GM12878 (cell line): ENCODE measurements around the gene SURF2. TPM values are rescaled to one million over a fixed set of nuclear protein-coding genes. Genes with fewer than 3 reads are reported as not detected.

Experiments used
- ATAC-seq: fragments of 200-7000 bp; cut with Tn5 transposase; 3 replicates; pipeline ENCODE4 v1.9.1; 2020; ENCODE audit warnings: mild to moderate bottlenecking, moderate library complexity
- BruUV-seq: library from RNA; stranded (reverse); fragments of 400-500 nt; replicated peaks from 2 replicates; lab custom pipeline; 2021; lab: Mats Ljungman, UMichigan
- CTCF ChIA-PET: fragments of 300-600 bp; sonication (Branson Sonifier 250); formaldehyde crosslinking; extraction: SDS; loops from one replicate; lab custom pipeline; 2021; ENCODE audit warnings: inconsistent platforms; lab: Yijun Ruan, JAX
- POLR2A ChIA-PET: fragments of 350-600 bp; formaldehyde crosslinking; extraction: SDS; loops from one replicate; lab custom pipeline; 2021; ENCODE audit warnings: inconsistent platforms; lab: Charles Lee
- RAD21 ChIA-PET: fragments of 300-600 bp; sonication (Branson Sonifier 250); formaldehyde crosslinking; loops from one replicate; lab custom pipeline; 2023; ENCODE audit warnings: antibody characterized with exemption; ENCODE audit not compliant: unreplicated experiment; lab: Charles Lee
- SMC1A ChIA-PET: fragments of 300-600 bp; sonication (Branson Sonifier 250); formaldehyde crosslinking; loops from one replicate; lab custom pipeline; 2023; ENCODE audit not compliant: unreplicated experiment, uncharacterized antibody; lab: Charles Lee
- DNase-seq: peaks from one replicate; pipeline ENCODE4 v3.0.0-alpha.2; 2011; ENCODE audit warnings: low read depth, low spot score
- FAIRE-seq: peaks from 3 replicates; lab custom pipeline; 2011; peaks lifted over from hg19 to GRCh38; lab: Jason Lieb, UNC
- H2AFZ ChIP-seq: 2 replicates; pipeline ENCODE4 v1.6.0; 2011; ENCODE audit warnings: low read depth, low read length, control low read depth; ENCODE audit not compliant: control insufficient read depth
- H3K27ac ChIP-seq: 2 replicates; pipeline ENCODE4 v1.5.1; 2011; ENCODE audit warnings: control low read depth; ENCODE audit not compliant: control insufficient read depth, insufficient read depth
- H3K27me3 ChIP-seq, 2 experiments: replicated peaks in 1 of 2; 2 replicates each; pipeline versions ENCODE4 v1.6.0 to v1.6.1; 2011; ENCODE audit warnings: low read length in 1 of 2; ENCODE audit not compliant: control insufficient read depth in 2 of 2, insufficient read depth in 2 of 2
- H3K36me3 ChIP-seq, 2 experiments: 2 replicates each; pipeline ENCODE4 v1.5.1; 2011; ENCODE audit warnings: low read length in 1 of 2; ENCODE audit not compliant: control insufficient read depth in 2 of 2, insufficient read depth in 2 of 2
- H3K4me1 ChIP-seq: 2 replicates; pipeline ENCODE4 v1.6.1; 2011; ENCODE audit warnings: mild to moderate bottlenecking, low read length, moderate library complexity, mixed read lengths; ENCODE audit not compliant: control insufficient read depth, insufficient read depth
- H3K4me2 ChIP-seq: 2 replicates; pipeline ENCODE4 v1.6.0; 2011; ENCODE audit warnings: control low read depth; ENCODE audit not compliant: control insufficient read depth, insufficient read depth
- H3K4me3 ChIP-seq: fragments of 200-600 bp; sonication (generic); 2 replicates; pipeline ENCODE4 v1.5.1; 2016
- H3K79me2 ChIP-seq: 2 replicates; pipeline ENCODE4 v1.6.0; 2011; ENCODE audit warnings: low read length; ENCODE audit not compliant: control insufficient read depth, insufficient read depth
- H3K9ac ChIP-seq: 2 replicates; pipeline ENCODE4 v1.8.0; 2011; ENCODE audit warnings: low read length, control low read depth, mixed read lengths; ENCODE audit not compliant: control insufficient read depth, insufficient read depth
- H3K9me3 ChIP-seq: replicated peaks from 3 replicates; pipeline ENCODE4 v1.5.1; 2011; ENCODE audit warnings: mild to moderate bottlenecking, low read length; ENCODE audit not compliant: control insufficient read depth, insufficient read depth
- H4K20me1 ChIP-seq: 2 replicates; pipeline ENCODE4 v1.6.0; 2011; ENCODE audit not compliant: control insufficient read depth, insufficient read depth
- POLR2AphosphoS2 ChIP-seq: IDR thresholded peaks from 2 replicates; pipeline ENCODE4 v1.6.1; 2011; ENCODE audit warnings: low read depth, mild to moderate bottlenecking, low read length, improper control_type of control experiment, moderate library complexity
- SMARCA5 ChIP-seq: fragments of 450-650 bp; IDR thresholded peaks from 2 replicates; pipeline ENCODE4 v1.6.1; 2017; ENCODE audit warnings: mild to moderate bottlenecking
- SP1 ChIP-seq: IDR thresholded peaks from one replicate; pipeline ENCODE4 v1.6.1; 2011; ENCODE audit warnings: low read depth, low read length
- WGBS: methylation state at CpG from one replicate; pipeline ENCODE4 v1.1.6; 2016; ENCODE audit warnings: low lambda C conversion rate; ENCODE audit not compliant: insufficient replicate concordance, insufficient coverage; ENCODE audit errors: missing lambda C conversion rate; 5-methylcytosine and 5-hydroxymethylcytosine counted together
- in situ Hi-C: fragments of 300-500 bp; cut with MboI; formaldehyde crosslinking; loops from 9 replicates; pipeline ENCODE4 v1.14.3; 2018; ENCODE audit warnings: mixed read lengths
- intact Hi-C: fragments of 100-400 bp; cut with micrococcal nuclease; formaldehyde crosslinking; loops from one replicate; pipeline ENCODE4 v1.14.2; 2022; ENCODE audit not compliant: unreplicated experiment
- polyA plus RNA-seq, 11 experiments: library from polyadenylated mRNA; depleted of rRNA in 4 of 11; unstranded in 6 of 11; stranded (reverse) in 5 of 11; fragments of >200 nt; fragmentation: Nextera tagmentation in 4 of 11; fragmentation: Illumina TruSeq in 1 of 11; extraction: Ambion mirVana in 4 of 11; extraction: Trizol in 1 of 11; gene quantifications; 1 replicate in 1 of 11; 2 replicates in 10 of 11; pipeline versions ENCODE4 v1.2.1 to v1.2.3, GENCODE V29; 2011 to 2016; ENCODE audit warnings: inconsistent platforms in 2 of 11, missing spikeins in 2 of 11, low read depth in 1 of 11
- total RNA-seq, 4 experiments: library from RNA; depleted of rRNA in 3 of 4; stranded (reverse); fragments of >200 nt in 3 of 4; fragmentation: Illumina TruSeq in 1 of 4; extraction: Trizol in 1 of 4; gene quantifications; 2 replicates each; pipeline versions ENCODE4 v1.2.1 to v1.2.3, GENCODE V29; 2013 to 2021
- TF ChIP-seq, protein P1 (sequence below): fragments of 450-650 bp; IDR thresholded peaks from 2 replicates; pipeline ENCODE4 v1.6.1; 2017; ENCODE audit warnings: antibody characterized with exemption, mild to moderate bottlenecking, moderate library complexity

The SURF2 gene
- total and polyA plus RNA-seq, 10 of the 15 experiments (the other 5 are each of a cell fraction or from before 2014, with no cell fraction given) = 4.0 to 41.7 (median 20.8) TPM

DNA sequence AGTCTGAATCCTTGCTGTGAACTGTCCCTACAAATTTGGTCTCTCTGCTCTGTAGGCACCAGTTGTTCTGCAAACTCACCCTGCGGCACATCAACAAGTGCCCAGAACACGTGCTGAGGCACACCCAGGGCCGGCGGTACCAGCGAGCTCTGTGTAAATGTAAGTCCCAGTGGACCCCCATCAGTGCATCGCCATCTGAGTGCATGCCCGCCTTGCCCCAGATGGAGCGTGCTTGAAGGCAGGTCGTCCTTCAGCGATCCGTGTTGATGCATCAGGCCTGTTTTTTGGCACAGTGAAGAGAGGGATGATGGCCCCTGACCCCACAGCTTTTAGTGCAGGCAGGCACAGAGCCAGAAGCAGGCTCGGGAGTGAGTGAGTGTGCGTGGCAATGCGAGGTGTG is 1.3 kb downstream of the SURF2 start:
- peaks cover 21% of the 10 kb centered on the region for H3K79me2 ChIP-seq
- in situ Hi-C loops = no loop called here
- no peak for DNase-seq
- no peaks in the 10 kb centered on the region for H4K20me1 ChIP-seq
- RAD21 ChIA-PET = no interaction called here
- CTCF ChIA-PET = interaction anchor here (0.9 to 3.1 kb wide), 3 partner anchors 12 to 27 kb away, joined by 3 to 16 read pairs (median 4); no protein-coding TSS in a partner anchor
- no peak for FAIRE-seq
- POLR2A ChIA-PET = interaction anchor here (1.0 to 1.7 kb wide), 6 partner anchors 10 to 327 kb away, joined by 3 to 7 read pairs (median 4); partner anchors contain the start of genes MED22 and RPL7A
- peak overlapping the region; percentile 91 for H3K4me3 ChIP-seq
- peaks cover 17 to 30% of the 10 kb centered on the region in 2 experiments; a peak in 3 of 4 replicates for H3K36me3 ChIP-seq
- no peak overlapping the region for H3K9ac ChIP-seq
- no peak overlapping the region for H2AFZ ChIP-seq
- intact Hi-C loops = no loop called here
- no peaks in the 10 kb centered on the region; the same call in none of the 2 replicates for H3K4me1 ChIP-seq
- TF ChIP-seq SMARCA5 (no peak), POLR2AphosphoS2 (no peak), SP1 (no peak)
- TF ChIP-seq, protein P1, sequence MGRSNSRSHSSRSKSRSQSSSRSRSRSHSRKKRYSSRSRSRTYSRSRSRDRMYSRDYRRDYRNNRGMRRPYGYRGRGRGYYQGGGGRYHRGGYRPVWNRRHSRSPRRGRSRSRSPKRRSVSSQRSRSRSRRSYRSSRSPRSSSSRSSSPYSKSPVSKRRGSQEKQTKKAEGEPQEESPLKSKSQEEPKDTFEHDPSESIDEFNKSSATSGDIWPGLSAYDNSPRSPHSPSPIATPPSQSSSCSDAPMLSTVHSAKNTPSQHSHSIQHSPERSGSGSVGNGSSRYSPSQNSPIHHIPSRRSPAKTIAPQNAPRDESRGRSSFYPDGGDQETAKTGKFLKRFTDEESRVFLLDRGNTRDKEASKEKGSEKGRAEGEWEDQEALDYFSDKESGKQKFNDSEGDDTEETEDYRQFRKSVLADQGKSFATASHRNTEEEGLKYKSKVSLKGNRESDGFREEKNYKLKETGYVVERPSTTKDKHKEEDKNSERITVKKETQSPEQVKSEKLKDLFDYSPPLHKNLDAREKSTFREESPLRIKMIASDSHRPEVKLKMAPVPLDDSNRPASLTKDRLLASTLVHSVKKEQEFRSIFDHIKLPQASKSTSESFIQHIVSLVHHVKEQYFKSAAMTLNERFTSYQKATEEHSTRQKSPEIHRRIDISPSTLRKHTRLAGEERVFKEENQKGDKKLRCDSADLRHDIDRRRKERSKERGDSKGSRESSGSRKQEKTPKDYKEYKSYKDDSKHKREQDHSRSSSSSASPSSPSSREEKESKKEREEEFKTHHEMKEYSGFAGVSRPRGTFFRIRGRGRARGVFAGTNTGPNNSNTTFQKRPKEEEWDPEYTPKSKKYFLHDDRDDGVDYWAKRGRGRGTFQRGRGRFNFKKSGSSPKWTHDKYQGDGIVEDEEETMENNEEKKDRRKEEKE = no peak
- no peak overlapping the region for H3K27ac ChIP-seq
- SMC1A ChIA-PET = interaction anchor here (1.1 to 1.5 kb wide), 3 partner anchors 15 to 171 kb away, joined by 3 to 5 read pairs (median 3); no protein-coding TSS in a partner anchor
- H3K27me3 ChIP-seq = no peaks in the 10 kb centered on the region
- WGBS = 87% methylated on average over 14 of the region's 14 CpGs
- no TSS peak for BruUV-seq
- no peaks in the 10 kb centered on the region for H3K9me3 ChIP-seq
- no peak for ATAC-seq
- H3K4me2 ChIP-seq = peak overlapping the region; percentile 79
